Calu3 (cell line): ENCODE results near the gene ELF2. TPM values are rescaled to one million over a fixed set of nuclear protein-coding genes. Genes with fewer than 3 reads are reported as not detected.

Experiments
- BruUV-seq: library from RNA; stranded (reverse); fragments of 400-500 nt; replicated peaks from 2 replicates; lab custom pipeline; 2021; lab: Mats Ljungman, UMichigan
- CTCF ChIA-PET: fragments of 300-600 bp; sonication (Branson Sonifier 250); formaldehyde crosslinking; loops from one replicate; lab custom pipeline; 2022; ENCODE audit warnings: antibody characterized with exemption; lab: Charles Lee
- DNase-seq: peaks from one replicate; pipeline ENCODE4 v3.0.0; 2022
- H3K27ac Mint-ChIP-seq: one replicate; pipeline ENCODE4 v1.8.0; 2022; ENCODE audit warnings: mixed read lengths; ENCODE audit not compliant: unreplicated experiment
- H3K27me3 Mint-ChIP-seq: one replicate; pipeline ENCODE4 v1.8.0; 2022; ENCODE audit warnings: mixed read lengths; ENCODE audit not compliant: unreplicated experiment
- H3K36me3 Mint-ChIP-seq: one replicate; pipeline ENCODE4 v1.8.0; 2022; ENCODE audit warnings: mild to moderate bottlenecking, moderate library complexity, mixed read lengths; ENCODE audit not compliant: insufficient read depth, unreplicated experiment
- H3K4me1 Mint-ChIP-seq: one replicate; pipeline ENCODE4 v1.8.0; 2022; ENCODE audit warnings: mild to moderate bottlenecking, low read depth, mixed read lengths; ENCODE audit not compliant: unreplicated experiment
- H3K4me3 Mint-ChIP-seq: one replicate; pipeline ENCODE4 v1.8.0; 2022; ENCODE audit warnings: mild to moderate bottlenecking, low read depth, moderate library complexity, mixed read lengths; ENCODE audit not compliant: unreplicated experiment
- H3K9me3 Mint-ChIP-seq: one replicate; pipeline ENCODE4 v1.8.0; 2022; ENCODE audit warnings: low read depth, mixed read lengths; ENCODE audit not compliant: unreplicated experiment
- CTCF ChIP-seq: fragments of 200-600 bp; IDR thresholded peaks from one replicate; pipeline ENCODE4 v1.8.0; 2022; ENCODE audit warnings: antibody characterized with exemption; ENCODE audit not compliant: unreplicated experiment
- intact Hi-C: fragments of 100-400 bp; cut with micrococcal nuclease; formaldehyde crosslinking; loops from one replicate; pipeline ENCODE4 v1.10.0; 2022; ENCODE audit not compliant: unreplicated experiment
- total RNA-seq: library from RNA; stranded (reverse); gene quantifications from 2 replicates; pipeline ENCODE4 v1.2.3, GENCODE V29; 2022

ELF2 gene
- total RNA-seq, 1 experiment from 2014 or later = 27.8 TPM

- no peak for TF ChIP-seq CTCF
- CTCF ChIA-PET = no interaction called here
- H3K27me3 Mint-ChIP-seq = no peaks in the 10 kb centered on the region
- intact Hi-C loops = no loop called here
- no peak for DNase-seq
- H3K4me3 Mint-ChIP-seq = no peak overlapping the region
- no peaks in the 10 kb centered on the region for H3K9me3 Mint-ChIP-seq
- no peaks in the 10 kb centered on the region for H3K36me3 Mint-ChIP-seq
- peaks cover 16% of the 10 kb centered on the region for H3K4me1 Mint-ChIP-seq
- no peak overlapping the region for H3K27ac Mint-ChIP-seq
- BruUV-seq = no TSS peak
These were observed 34.0 kb downstream of the ELF2 start for GRCh38 chr4:139142980-139143379.

- H3K27ac Mint-ChIP-seq = no peak overlapping the region
- no TSS peak for BruUV-seq
- intact Hi-C loops = no loop called here
These were observed 34.9 kb downstream of the ELF2 start for GRCh38 chr4:139142087-139142486.

GRCh38 chr4:139137763-139138162, 39.3 kb downstream of the ELF2 start:
- no peaks in the 10 kb centered on the region for H3K27me3 Mint-ChIP-seq
- TF ChIP-seq CTCF = no peak
- no peaks in the 10 kb centered on the region for H3K9me3 Mint-ChIP-seq
- peaks cover 6% of the 10 kb centered on the region for H3K4me1 Mint-ChIP-seq
- intact Hi-C loops = no loop called here
- H3K4me3 Mint-ChIP-seq = no peak overlapping the region
- no peak for DNase-seq
- CTCF ChIA-PET = no interaction called here
- BruUV-seq = no TSS peak
- peaks cover 5% of the 10 kb centered on the region for H3K36me3 Mint-ChIP-seq
- no peak overlapping the region for H3K27ac Mint-ChIP-seq

More at GRCh38 chr4:139142087-139142486, 34.9 kb downstream of the ELF2 start:
- CTCF ChIA-PET = interaction anchor here (0.5 kb wide), 1 partner anchor 229 kb away, joined by 6 read pairs; no protein-coding TSS in a partner anchor
- no peak for TF ChIP-seq CTCF
- H3K4me1 Mint-ChIP-seq = peaks cover 16% of the 10 kb centered on the region
- no peaks in the 10 kb centered on the region for H3K36me3 Mint-ChIP-seq
- H3K27me3 Mint-ChIP-seq = no peaks in the 10 kb centered on the region
- DNase-seq = no peak
- no peak overlapping the region for H3K4me3 Mint-ChIP-seq
- no peaks in the 10 kb centered on the region for H3K9me3 Mint-ChIP-seq

- H3K36me3 Mint-ChIP-seq = peaks cover 5% of the 10 kb centered on the region
- H3K27me3 Mint-ChIP-seq = no peaks in the 10 kb centered on the region
- BruUV-seq = no TSS peak
- no peak overlapping the region for H3K27ac Mint-ChIP-seq
- H3K9me3 Mint-ChIP-seq = no peaks in the 10 kb centered on the region
- no peak overlapping the region for H3K4me3 Mint-ChIP-seq
- DNase-seq = no peak
- intact Hi-C loops = no loop called here
- no peak for TF ChIP-seq CTCF
- CTCF ChIA-PET = no interaction called here
- no peaks in the 10 kb centered on the region for H3K4me1 Mint-ChIP-seq
These were observed 42.6 kb downstream of the ELF2 start for GRCh38 chr4:139134403-139134802.
